Spleen (tissue), 11 donors: Measurements from ENCODE around the gene SLC9A7. TPM values are rescaled to one million over a fixed set of nuclear protein-coding genes. Genes with fewer than 3 reads are reported as not detected.
A peak's percentile ranks its signal among the peaks of the same experiment; 100 is the strongest.

Experiments
- DNase-seq: peaks from one replicate; pipeline ENCODE4 v3.0.0-alpha.2; 2020
- H3K27ac ChIP-seq, 8 donors: fragments of 200-600 bp; sonication (generic) in 7 of 8; 1 replicate in 4 of 8; 2 replicates in 4 of 8; pipeline versions ENCODE4 v1.5.0 to v1.8.0; 2016 to 2021; ENCODE audit warnings: inconsistent platforms in 4 of 8, mild to moderate bottlenecking in 4 of 8, moderate library complexity in 1 of 8
- H3K27me3 ChIP-seq, 7 donors: fragments of 200-600 bp; sonication (generic) in 6 of 7; replicated peaks in 1 of 7; 1 replicate in 4 of 7; 2 replicates in 3 of 7; pipeline versions ENCODE4 v1.5.0 to v1.8.0; 2016 to 2021; ENCODE audit warnings: inconsistent platforms in 3 of 7, mild to moderate bottlenecking in 1 of 7
- H3K36me3 ChIP-seq, 6 donors: fragments of 200-600 bp; sonication (generic) in 5 of 6; 1 replicate in 4 of 6; 2 replicates in 2 of 6; pipeline versions ENCODE4 v1.5.0 to v1.8.0; 2016 to 2021; ENCODE audit warnings: inconsistent platforms in 2 of 6
- H3K4me1 ChIP-seq, 6 donors: fragments of 200-600 bp; sonication (generic) in 5 of 6; 1 replicate in 3 of 6; 2 replicates in 3 of 6; pipeline versions ENCODE4 v1.5.0 to v1.8.0; 2016 to 2021; ENCODE audit warnings: inconsistent platforms in 3 of 6
- H3K4me3 ChIP-seq, 8 donors: fragments of 200-600 bp; sonication (generic) in 7 of 8; 1 replicate in 4 of 8; 2 replicates in 4 of 8; pipeline versions ENCODE4 v1.5.0 to v1.8.0; 2016 to 2021; ENCODE audit warnings: inconsistent platforms in 4 of 8, mild to moderate bottlenecking in 4 of 8, moderate library complexity in 2 of 8
- H3K9me3 ChIP-seq, 8 donors: fragments of 200-600 bp; sonication (generic) in 7 of 8; 1 replicate in 4 of 8; 2 replicates in 4 of 8; pipeline versions ENCODE4 v1.5.0 to v1.8.0; 2016 to 2021; ENCODE audit warnings: inconsistent platforms in 4 of 8
- CTCF ChIP-seq, 11 experiments: fragments of 200-600 bp in 7 of 11; fragments of 450-650 bp in 4 of 11; sonication (generic) in 4 of 11; IDR thresholded peaks in 8 of 11; conservative IDR thresholded peaks in 3 of 11; 1 replicate in 7 of 11; 2 replicates in 4 of 11; pipeline versions ENCODE4 v1.4.0 to v1.8.0; 2016 to 2021; ENCODE audit warnings: antibody characterized with exemption in 11 of 11, inconsistent platforms in 4 of 11, mild to moderate bottlenecking in 1 of 11
- POLR2A ChIP-seq, 3 donors: fragments of 450-650 bp; IDR thresholded peaks; one replicate each; pipeline ENCODE4 v1.5.1; 2017; ENCODE audit warnings: antibody characterized with exemption in 3 of 3, mild to moderate bottlenecking in 1 of 3
- POLR2AphosphoS5 ChIP-seq, 3 donors: sonication (generic); formaldehyde crosslinking; IDR thresholded peaks; one replicate each; pipeline ENCODE4 v1.5.1; 2017; ENCODE audit warnings: antibody characterized with exemption in 3 of 3
- WGBS, 5 donors: extraction: QIAGEN DNeasy Blood & Tissue Kit in 3 of 5; methylation state at CpG; one replicate each; pipeline versions ENCODE4 v1.1.5 to v1.1.7; 2013 to 2018; 5-methylcytosine and 5-hydroxymethylcytosine counted together
- intact Hi-C: fragments of 100-400 bp; cut with DNase I; formaldehyde crosslinking; loops from one replicate; pipeline ENCODE4 v1.15.0; 2023; ENCODE audit warnings: low total_unique reads
- polyA plus RNA-seq, 3 donors: library from polyadenylated mRNA; stranded (reverse); fragments of 200-250 nt; gene quantifications; one replicate each; pipeline ENCODE4 v1.2.1, GENCODE V29; 2013
- total RNA-seq, 7 donors: library from RNA; depleted of rRNA in 3 of 7; stranded (reverse); fragments of >200 nt in 3 of 7; fragmentation: NEBNext Ultra II Directional in 4 of 7; extraction: Animal tissue kit (Norgen Biotek cat#: 25700) in 4 of 7; gene quantifications; one replicate each; pipeline versions ENCODE4 v1.1.0 to v1.2.1, GENCODE V29; 2016 to 2021
- donor health status: healthy with polysubstance abuse.
- donor health status: DM: no; HTN: no; CAD: no; lungs with moderate emphysema.
- donor health status: DM: no; HTN: no; CAD: no.
- donor health status: Bipolar disorder and iron deficiency.
- donor health status: healthy.
- donor health status: DM: no; HTN: no; CAD: no.
- donor health status: DM: yes; HTN: yes; CAD: no.

SLC9A7 gene
- total and polyA plus RNA-seq, 10 donors: 3.2 to 25.2 (median 11.1) TPM

GRCh38 chrX:46569621-46570020, 189.3 kb downstream of the SLC9A7 start:
- H3K36me3 ChIP-seq: no peaks in the 10 kb centered on the region
- intact Hi-C loops: loop anchor here (10.0 kb wide), 1 partner anchor 75 kb away; no protein-coding TSS in a partner anchor
- H3K27ac ChIP-seq: no peak overlapping the region
- peaks cover 0 to 5% (median 0%) of the 10 kb centered on the region in 8 donors for H3K9me3 ChIP-seq
- no peak for TF ChIP-seq POLR2AphosphoS5 (IDR thresholded peaks at IDR 0.05)
- TF ChIP-seq POLR2A (IDR thresholded peaks at IDR 0.05): no peak
- TF ChIP-seq CTCF (IDR thresholded peaks at IDR 0.05 in 8 of 11, conservative IDR thresholded peaks at IDR 0.05 in 3 of 11): no peak
- no peak for DNase-seq
- peaks cover 0 to 23% (median 10%) of the 10 kb centered on the region in 6 donors for H3K4me1 ChIP-seq
- no peak overlapping the region for H3K4me3 ChIP-seq
- peaks cover 0 to under 1% (median 0%) of the 10 kb centered on the region in 7 donors for H3K27me3 ChIP-seq

GRCh38 chrX:46567388-46567787, 191.5 kb downstream of the SLC9A7 start:
- no peak for DNase-seq
- Histone ChIP-seq H3K4me1 (peaks cover 0 to 11% (median 6%) of the 10 kb centered on the region in 6 donors), H3K27ac (no peak overlapping the region), H3K27me3 (peaks cover 0 to 3% (median 0%) of the 10 kb centered on the region in 7 donors), H3K36me3 (no peaks in the 10 kb centered on the region), H3K4me3 (no peak overlapping the region), H3K9me3 (no peaks in the 10 kb centered on the region)
- TF ChIP-seq POLR2A (IDR thresholded peaks at IDR 0.05) (no peak), POLR2AphosphoS5 (IDR thresholded peaks at IDR 0.05) (no peak), CTCF (IDR thresholded peaks at IDR 0.05 in 8 of 11, conservative IDR thresholded peaks at IDR 0.05 in 3 of 11) (no peak)
- intact Hi-C loops: no loop called here

GRCh38 chrX:46561824-46562657, 196.9 kb downstream of the SLC9A7 start:
- intact Hi-C loops: no loop called here
- Histone ChIP-seq H3K4me3 (no peak overlapping the region), H3K36me3 (no peaks in the 10 kb centered on the region), H3K4me1 (peaks cover 0 to 17% (median 11%) of the 10 kb centered on the region in 6 donors), H3K27ac (peak overlapping the region in 5 of 8 donors; percentile 2 to 52 (median 32)), H3K9me3 (no peaks in the 10 kb centered on the region), H3K27me3 (peaks cover 0 to 6% (median 0%) of the 10 kb centered on the region in 7 donors)
- DNase-seq: no peak
- 27 to 47% (median 46%) methylated on average over 6 of the region's 6 CpGs for WGBS, 5 donors
- no peak for TF ChIP-seq POLR2AphosphoS5 (IDR thresholded peaks at IDR 0.05)
- no peak for TF ChIP-seq CTCF (IDR thresholded peaks at IDR 0.05 in 8 of 11, conservative IDR thresholded peaks at IDR 0.05 in 3 of 11)
- TF ChIP-seq POLR2A (IDR thresholded peaks at IDR 0.05): no peak

- H3K27ac ChIP-seq: no peak overlapping the region
- DNase-seq: no peak
- H3K4me1 ChIP-seq: peaks cover 0 to 17% (median 11%) of the 10 kb centered on the region in 6 donors
- H3K36me3 ChIP-seq: no peaks in the 10 kb centered on the region
- H3K9me3 ChIP-seq: no peaks in the 10 kb centered on the region
- intact Hi-C loops: no loop called here
- WGBS, 5 donors: 73 to 88% (median 75%) methylated on average over 3 of the region's 3 CpGs
- H3K4me3 ChIP-seq: no peak overlapping the region
- TF ChIP-seq POLR2A (IDR thresholded peaks at IDR 0.05): no peak
- TF ChIP-seq POLR2AphosphoS5 (IDR thresholded peaks at IDR 0.05): no peak
- no peak for TF ChIP-seq CTCF (IDR thresholded peaks at IDR 0.05 in 8 of 11, conservative IDR thresholded peaks at IDR 0.05 in 3 of 11)
- peaks cover 0 to 6% (median 0%) of the 10 kb centered on the region in 7 donors for H3K27me3 ChIP-seq
These were observed 199.9 kb downstream of the SLC9A7 start for GRCh38 chrX:46559062-46559461.
